H1 (cell line): ENCODE results near the gene TMEM151B. TPM values are rescaled to one million over a fixed set of nuclear protein-coding genes. Genes with fewer than 3 reads are reported as not detected.

Source experiments
- BACH1 ChIP-seq: IDR thresholded peaks from 2 replicates; pipeline ENCODE4 v1.6.1; 2012; ENCODE audit warnings: low read length, improper control_type of control experiment
- CBX8 ChIP-seq: fragments of 300-800, 300-1000 bp; sonication (generic); IDR thresholded peaks from 2 replicates; pipeline ENCODE4 v1.7.1; 2016; ENCODE audit warnings: low read depth, low read length, borderline replicate concordance
- CHD1 ChIP-seq: IDR thresholded peaks from 2 replicates; pipeline ENCODE4 v1.6.1; 2012; ENCODE audit warnings: low read depth, low read length, improper control_type of control experiment
- MAX ChIP-seq: IDR thresholded peaks from 2 replicates; pipeline ENCODE4 v1.6.1; 2012; ENCODE audit warnings: inconsistent platforms
- USF2 ChIP-seq: IDR thresholded peaks from 2 replicates; pipeline ENCODE4 v1.6.1; 2011; ENCODE audit warnings: low read length, improper control_type of control experiment
- YY1 ChIP-seq: IDR thresholded peaks from 2 replicates; pipeline ENCODE4 v1.6.1; 2011; ENCODE audit warnings: low read depth, mild to moderate bottlenecking, low read length
- polyA plus RNA-seq, 7 experiments: library from polyadenylated mRNA; depleted of rRNA in 3 of 7; stranded (reverse) in 5 of 7; unstranded in 2 of 7; fragments of >200 nt in 5 of 7; fragments of 200-250 nt in 2 of 7; gene quantifications; 1 replicate in 5 of 7; 2 replicates in 1 of 7; 4 replicates in 1 of 7; pipeline versions ENCODE4 v1.2.1 to v1.2.3, GENCODE V29; 2011 to 2013; ENCODE audit warnings: missing spikeins in 2 of 7, mixed read lengths in 2 of 7
- total RNA-seq: library from RNA; stranded (reverse); fragmentation: NEBNext Ultra II Directional; extraction: Animal tissue kit (Norgen Biotek cat#: 25700); gene quantifications from 2 replicates; pipeline ENCODE4 v1.2.1, GENCODE V29; 2021
- TF ChIP-seq, protein P1 (sequence below), 3 experiments: IDR thresholded peaks; 1 replicate in 2 of 3; 2 replicates in 1 of 3; pipeline versions ENCODE4 v1.5.1 to v1.6.1; 2011; ENCODE audit warnings: low read length in 3 of 3, mild to moderate bottlenecking in 3 of 3, inconsistent platforms in 2 of 3, low read depth in 1 of 3, moderate library complexity in 1 of 3; ENCODE audit not compliant: insufficient read depth in 1 of 3; ENCODE audit errors: control extremely low read depth in 1 of 3

Gene TMEM151B
- total and polyA plus RNA-seq, 2 of the 8 experiments (the other 6 are each of a cell fraction or from before 2014, with no cell fraction given): 8.0 to 15.5 TPM

DNA sequence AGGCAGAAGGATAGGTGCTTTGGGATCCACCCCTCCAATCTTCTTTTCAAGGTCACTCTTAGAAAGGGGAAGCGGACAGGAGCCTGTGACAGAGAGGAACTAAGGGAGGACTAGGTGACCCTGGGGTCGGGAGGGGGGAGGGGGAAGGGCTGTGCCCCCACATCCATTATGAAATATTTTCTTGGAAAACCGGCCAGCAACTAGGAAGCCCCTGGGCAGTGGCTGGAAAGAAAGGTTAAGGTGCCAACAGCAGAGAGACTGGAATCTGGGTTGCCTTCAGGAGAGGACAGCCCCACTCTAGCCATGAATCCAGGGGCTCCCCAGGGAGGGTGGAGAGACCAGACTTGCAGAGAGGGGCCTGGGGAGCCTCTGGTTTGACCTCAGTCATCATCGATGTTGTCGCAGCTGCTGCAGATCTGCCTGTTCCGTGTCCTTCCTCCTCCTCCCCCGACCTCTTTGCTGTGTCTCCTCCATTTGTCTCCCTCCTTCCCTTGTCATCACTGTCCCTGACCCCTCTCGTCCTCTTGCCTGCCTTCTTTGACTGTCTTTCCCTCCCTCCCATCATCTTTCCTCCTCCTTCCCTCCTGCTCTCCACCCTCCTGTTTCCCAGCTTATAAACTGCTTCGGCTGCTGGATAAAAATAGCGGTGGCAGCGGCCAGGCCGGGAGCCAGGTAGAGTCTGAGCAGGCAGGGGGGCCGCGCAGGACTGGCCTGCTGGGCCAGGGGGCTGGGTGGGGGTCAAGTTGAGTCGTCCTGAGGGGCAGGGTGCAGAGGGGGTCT is 43.7 kb upstream of the TMEM151B start (continued):
- TF ChIP-seq CHD1 (no peak), MAX (no peak), YY1 (no peak), USF2 (no peak), CBX8 (no peak), BACH1 (no peak)
- TF ChIP-seq, protein P1, sequence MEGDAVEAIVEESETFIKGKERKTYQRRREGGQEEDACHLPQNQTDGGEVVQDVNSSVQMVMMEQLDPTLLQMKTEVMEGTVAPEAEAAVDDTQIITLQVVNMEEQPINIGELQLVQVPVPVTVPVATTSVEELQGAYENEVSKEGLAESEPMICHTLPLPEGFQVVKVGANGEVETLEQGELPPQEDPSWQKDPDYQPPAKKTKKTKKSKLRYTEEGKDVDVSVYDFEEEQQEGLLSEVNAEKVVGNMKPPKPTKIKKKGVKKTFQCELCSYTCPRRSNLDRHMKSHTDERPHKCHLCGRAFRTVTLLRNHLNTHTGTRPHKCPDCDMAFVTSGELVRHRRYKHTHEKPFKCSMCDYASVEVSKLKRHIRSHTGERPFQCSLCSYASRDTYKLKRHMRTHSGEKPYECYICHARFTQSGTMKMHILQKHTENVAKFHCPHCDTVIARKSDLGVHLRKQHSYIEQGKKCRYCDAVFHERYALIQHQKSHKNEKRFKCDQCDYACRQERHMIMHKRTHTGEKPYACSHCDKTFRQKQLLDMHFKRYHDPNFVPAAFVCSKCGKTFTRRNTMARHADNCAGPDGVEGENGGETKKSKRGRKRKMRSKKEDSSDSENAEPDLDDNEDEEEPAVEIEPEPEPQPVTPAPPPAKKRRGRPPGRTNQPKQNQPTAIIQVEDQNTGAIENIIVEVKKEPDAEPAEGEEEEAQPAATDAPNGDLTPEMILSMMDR (IDR thresholded peaks at IDR 0.05; ENCODE audit: control extremely low read depth in 1 of 3, insufficient read depth in 1 of 3, low read depth in 1 of 3, low read length in 3 of 3): no peak
- TF ChIP-seq, all 59 proteins: peak for 0
